GM10266 (cell line): Measurements from ENCODE around the gene TMEM181.

ENCODE experiments used
- DNase-seq: peaks from one replicate; pipeline ENCODE4 v3.0.0; 2012; ENCODE audit errors: extremely low spot score
- CTCF ChIP-seq: IDR thresholded peaks from 2 replicates; pipeline ENCODE4 v1.5.1; 2012; ENCODE audit warnings: mild to moderate bottlenecking, low read depth; ENCODE audit not compliant: control insufficient read depth, insufficient read depth; ENCODE audit errors: missing control alignments

TMEM181 gene

GRCh38 chr6:158564243-158565121 is 4.6 kb downstream of the TMEM181 start:
- no peak for TF ChIP-seq CTCF
- no peak for DNase-seq

- DNase-seq, result no peak
Measured at GRCh38 chr6:158565122-158565429, 5.2 kb downstream of the TMEM181 start.

GRCh38 chr6:158565482-158566040 is 5.7 kb downstream of the TMEM181 start:
- no peak for DNase-seq
- TF ChIP-seq CTCF, result no peak

More at GRCh38 chr6:158565122-158565429, 5.2 kb downstream of the TMEM181 start:
- TF ChIP-seq CTCF, result no peak

- no peak for DNase-seq
- TF ChIP-seq CTCF, result no peak
Measured at GRCh38 chr6:158566207-158566818, 6.4 kb downstream of the TMEM181 start.

- no peak for DNase-seq
- TF ChIP-seq CTCF, result no peak
Measured at GRCh38 chr6:158567152-158567551, 7.3 kb downstream of the TMEM181 start.

GRCh38 chr6:158567871-158568401 is 8.0 kb downstream of the TMEM181 start:
- no peak for TF ChIP-seq CTCF
- no peak for DNase-seq
